Panc1 (cell line): ENCODE measurements around the gene TFAP2A.

Experiments
- POLR2AphosphoS5 ChIP-seq: IDR thresholded peaks from 2 replicates; pipeline ENCODE4 v1.6.1; 2012; ENCODE audit warnings: mild to moderate bottlenecking, low read depth, low read length, moderate library complexity
- SIN3A ChIP-seq: IDR thresholded peaks from 2 replicates; pipeline ENCODE4 v1.6.1; 2012; ENCODE audit warnings: low read depth, mild to moderate bottlenecking, low read length, moderate library complexity, borderline replicate concordance; ENCODE audit not compliant: insufficient read depth
- TF ChIP-seq, protein P1 (sequence below): fragments of 450-650 bp; IDR thresholded peaks from 2 replicates; pipeline ENCODE4 v1.5.1; 2017; ENCODE audit warnings: mild to moderate bottlenecking
- TF ChIP-seq, protein P2 (sequence below), 2 experiments: IDR thresholded peaks; 2 replicates each; pipeline ENCODE4 v1.6.1; 2011 to 2012; ENCODE audit warnings: low read depth in 2 of 2, control low read depth in 1 of 2, low read length in 1 of 2, mild to moderate bottlenecking in 1 of 2, moderate library complexity in 1 of 2; ENCODE audit not compliant: insufficient read depth in 1 of 2

DNA sequence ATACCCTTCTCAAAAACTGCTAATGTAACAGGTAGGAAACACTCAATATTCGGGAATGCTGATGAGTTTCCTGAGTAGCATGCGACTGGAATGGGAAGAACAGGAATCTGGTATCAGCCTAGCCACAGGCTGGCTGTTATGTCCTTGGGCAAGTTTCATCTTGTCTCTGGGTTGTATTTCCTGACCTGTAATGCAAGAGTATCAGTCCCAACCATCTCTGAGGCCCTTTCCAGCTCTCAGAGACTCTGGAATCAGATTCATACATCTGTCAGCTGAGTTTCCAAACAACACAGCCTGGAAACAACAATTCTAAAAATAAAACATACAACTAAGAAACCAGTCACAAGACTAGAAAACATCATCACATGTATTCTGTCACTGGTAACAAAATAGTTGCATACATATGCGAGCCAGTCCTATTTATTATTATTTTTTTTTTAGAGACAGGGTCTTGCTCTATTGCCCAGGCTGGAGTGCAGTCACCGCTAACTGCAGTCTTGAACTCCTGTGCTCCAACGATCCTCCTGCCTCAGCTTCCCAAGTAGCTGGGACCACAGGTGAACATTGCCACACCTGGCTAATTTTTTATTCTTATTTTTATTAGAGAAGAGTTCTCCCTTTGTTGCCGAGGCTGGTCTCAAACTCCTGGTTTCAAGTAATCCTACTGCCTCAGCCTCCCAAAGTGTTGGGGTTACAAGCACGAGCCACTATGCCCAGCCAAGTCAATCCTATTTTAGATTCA, 16.7 kb upstream of the TFAP2A start:
- TF ChIP-seq, protein P1, sequence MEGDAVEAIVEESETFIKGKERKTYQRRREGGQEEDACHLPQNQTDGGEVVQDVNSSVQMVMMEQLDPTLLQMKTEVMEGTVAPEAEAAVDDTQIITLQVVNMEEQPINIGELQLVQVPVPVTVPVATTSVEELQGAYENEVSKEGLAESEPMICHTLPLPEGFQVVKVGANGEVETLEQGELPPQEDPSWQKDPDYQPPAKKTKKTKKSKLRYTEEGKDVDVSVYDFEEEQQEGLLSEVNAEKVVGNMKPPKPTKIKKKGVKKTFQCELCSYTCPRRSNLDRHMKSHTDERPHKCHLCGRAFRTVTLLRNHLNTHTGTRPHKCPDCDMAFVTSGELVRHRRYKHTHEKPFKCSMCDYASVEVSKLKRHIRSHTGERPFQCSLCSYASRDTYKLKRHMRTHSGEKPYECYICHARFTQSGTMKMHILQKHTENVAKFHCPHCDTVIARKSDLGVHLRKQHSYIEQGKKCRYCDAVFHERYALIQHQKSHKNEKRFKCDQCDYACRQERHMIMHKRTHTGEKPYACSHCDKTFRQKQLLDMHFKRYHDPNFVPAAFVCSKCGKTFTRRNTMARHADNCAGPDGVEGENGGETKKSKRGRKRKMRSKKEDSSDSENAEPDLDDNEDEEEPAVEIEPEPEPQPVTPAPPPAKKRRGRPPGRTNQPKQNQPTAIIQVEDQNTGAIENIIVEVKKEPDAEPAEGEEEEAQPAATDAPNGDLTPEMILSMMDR: no peak
- TF ChIP-seq POLR2AphosphoS5 (no peak), SIN3A (no peak)
- TF ChIP-seq, protein P2, sequence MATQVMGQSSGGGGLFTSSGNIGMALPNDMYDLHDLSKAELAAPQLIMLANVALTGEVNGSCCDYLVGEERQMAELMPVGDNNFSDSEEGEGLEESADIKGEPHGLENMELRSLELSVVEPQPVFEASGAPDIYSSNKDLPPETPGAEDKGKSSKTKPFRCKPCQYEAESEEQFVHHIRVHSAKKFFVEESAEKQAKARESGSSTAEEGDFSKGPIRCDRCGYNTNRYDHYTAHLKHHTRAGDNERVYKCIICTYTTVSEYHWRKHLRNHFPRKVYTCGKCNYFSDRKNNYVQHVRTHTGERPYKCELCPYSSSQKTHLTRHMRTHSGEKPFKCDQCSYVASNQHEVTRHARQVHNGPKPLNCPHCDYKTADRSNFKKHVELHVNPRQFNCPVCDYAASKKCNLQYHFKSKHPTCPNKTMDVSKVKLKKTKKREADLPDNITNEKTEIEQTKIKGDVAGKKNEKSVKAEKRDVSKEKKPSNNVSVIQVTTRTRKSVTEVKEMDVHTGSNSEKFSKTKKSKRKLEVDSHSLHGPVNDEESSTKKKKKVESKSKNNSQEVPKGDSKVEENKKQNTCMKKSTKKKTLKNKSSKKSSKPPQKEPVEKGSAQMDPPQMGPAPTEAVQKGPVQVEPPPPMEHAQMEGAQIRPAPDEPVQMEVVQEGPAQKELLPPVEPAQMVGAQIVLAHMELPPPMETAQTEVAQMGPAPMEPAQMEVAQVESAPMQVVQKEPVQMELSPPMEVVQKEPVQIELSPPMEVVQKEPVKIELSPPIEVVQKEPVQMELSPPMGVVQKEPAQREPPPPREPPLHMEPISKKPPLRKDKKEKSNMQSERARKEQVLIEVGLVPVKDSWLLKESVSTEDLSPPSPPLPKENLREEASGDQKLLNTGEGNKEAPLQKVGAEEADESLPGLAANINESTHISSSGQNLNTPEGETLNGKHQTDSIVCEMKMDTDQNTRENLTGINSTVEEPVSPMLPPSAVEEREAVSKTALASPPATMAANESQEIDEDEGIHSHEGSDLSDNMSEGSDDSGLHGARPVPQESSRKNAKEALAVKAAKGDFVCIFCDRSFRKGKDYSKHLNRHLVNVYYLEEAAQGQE (IDR thresholded peaks at IDR 0.05; ENCODE audit: insufficient read depth in 1 of 2, low read depth in 2 of 2, low read length in 1 of 2): no peak
